ENCODE measurements around the gene WASL. TPM values are rescaled to one million over a fixed set of nuclear protein-coding genes. Genes with fewer than 3 reads are reported as not detected.

WASL gene
- polyA plus RNA-seq, 1 donor from 2014 or later = 22.5 TPM

- Histone ChIP-seq H3K27ac (ENCODE audit: low read length) (no peak overlapping the region), H2AFZ (ENCODE audit: low read depth, low read length) (no peak overlapping the region), H3F3A (ENCODE audit: insufficient read depth, low read length, poor library complexity, severe bottlenecking) (no peaks in the 10 kb centered on the region), H3K9me2 (ENCODE audit: insufficient read depth, low read length) (no peaks in the 10 kb centered on the region), H3K27me3 (ENCODE audit: insufficient read depth, low read depth, low read length) (no peaks in the 10 kb centered on the region), H3K9ac (ENCODE audit: low read length) (no peak overlapping the region), H3K4me2 (ENCODE audit: low read length) (no peak overlapping the region), H3K36me3 (ENCODE audit: insufficient read depth, low read length) (no peaks in the 10 kb centered on the region), H4K20me1 (ENCODE audit: insufficient read depth) (no peaks in the 10 kb centered on the region), H3K79me2 (replicated peaks; ENCODE audit: insufficient read depth, low read length) (no peaks in the 10 kb centered on the region), H3K9me3 (ENCODE audit: low read length) (no peaks in the 10 kb centered on the region), H3K4me3 (ENCODE audit: low read length) (no peak overlapping the region)
- TF ChIP-seq EZH2 (IDR thresholded peaks at IDR 0.05; ENCODE audit: borderline replicate concordance, insufficient read depth, low read length, poor library complexity, severe bottlenecking) = no peak
- TF ChIP-seq REST (IDR thresholded peaks at IDR 0.05; ENCODE audit: borderline replicate concordance) = no peak
- TF ChIP-seq EP300 (conservative IDR thresholded peaks at IDR 0.05; ENCODE audit: poor library complexity, severe bottlenecking) = no peak
- TF ChIP-seq SMC3 (conservative IDR thresholded peaks at IDR 0.05; ENCODE audit: poor library complexity) = no peak
These were observed 82.9 kb downstream of the WASL start for GRCh38 chr7:123665896-123666295.

- H3K4me2 ChIP-seq (ENCODE audit: low read length) = no peak overlapping the region
- H3F3A ChIP-seq (ENCODE audit: insufficient read depth, low read length, poor library complexity, severe bottlenecking) = no peaks in the 10 kb centered on the region
- H3K27me3 ChIP-seq (ENCODE audit: insufficient read depth, low read depth, low read length) = no peaks in the 10 kb centered on the region
- H2AFZ ChIP-seq (ENCODE audit: low read depth, low read length) = no peak overlapping the region
- TF ChIP-seq POLR2AphosphoS5 (IDR thresholded peaks at IDR 0.05) (no peak), RAD21 (conservative IDR thresholded peaks at IDR 0.05) (no peak), REST (IDR thresholded peaks at IDR 0.05; ENCODE audit: borderline replicate concordance) (no peak), CTCF (IDR thresholded peaks at IDR 0.05; ENCODE audit: poor library complexity, severe bottlenecking) (no peak), EP300 (conservative IDR thresholded peaks at IDR 0.05; ENCODE audit: poor library complexity, severe bottlenecking) (no peak), MXI1 (conservative IDR thresholded peaks at IDR 0.05; ENCODE audit: poor library complexity, severe bottlenecking) (no peak), EZH2 (IDR thresholded peaks at IDR 0.05; ENCODE audit: borderline replicate concordance, insufficient read depth, low read length, poor library complexity, severe bottlenecking) (no peak), SMC3 (conservative IDR thresholded peaks at IDR 0.05; ENCODE audit: poor library complexity) (no peak), TAF1 (IDR thresholded peaks at IDR 0.05; ENCODE audit: low read depth) (no peak)
- H3K79me2 ChIP-seq (replicated peaks; ENCODE audit: insufficient read depth, low read length) = no peaks in the 10 kb centered on the region
- no peak overlapping the region for H3K9ac ChIP-seq (ENCODE audit: low read length)
- no peak overlapping the region for H3K4me3 ChIP-seq (ENCODE audit: low read length)
- H3K9me3 ChIP-seq (ENCODE audit: low read length) = no peaks in the 10 kb centered on the region
- no peaks in the 10 kb centered on the region for H3K9me2 ChIP-seq (ENCODE audit: insufficient read depth, low read length)
- H3K27ac ChIP-seq (ENCODE audit: low read length) = no peak overlapping the region
- H3K36me3 ChIP-seq (ENCODE audit: insufficient read depth, low read length) = no peaks in the 10 kb centered on the region
- no peaks in the 10 kb centered on the region for H4K20me1 ChIP-seq (ENCODE audit: insufficient read depth)
These were observed 83.6 kb downstream of the WASL start for GRCh38 chr7:123665157-123665556.

All from neural cell (in vitro differentiated cells).